Measurements from ENCODE around the gene IGSF11.
"Not testable (repeated sequence)": the region's sequence is repeated elsewhere in the genome, so short reads cannot be mapped to it uniquely, and the experiment has no call there.

IGSF11 gene

GRCh38 chr3:119034256-119035013 lies at the start of gene IGSF11:
IGSF11 (minus strand) TSS chr3:119034846; CDS start chr3:119034582, 264 bp downstream.
- DNase-seq (ENCODE audit: low read depth in 2 of 2) = peak; percentile 20 to 61

DNA sequence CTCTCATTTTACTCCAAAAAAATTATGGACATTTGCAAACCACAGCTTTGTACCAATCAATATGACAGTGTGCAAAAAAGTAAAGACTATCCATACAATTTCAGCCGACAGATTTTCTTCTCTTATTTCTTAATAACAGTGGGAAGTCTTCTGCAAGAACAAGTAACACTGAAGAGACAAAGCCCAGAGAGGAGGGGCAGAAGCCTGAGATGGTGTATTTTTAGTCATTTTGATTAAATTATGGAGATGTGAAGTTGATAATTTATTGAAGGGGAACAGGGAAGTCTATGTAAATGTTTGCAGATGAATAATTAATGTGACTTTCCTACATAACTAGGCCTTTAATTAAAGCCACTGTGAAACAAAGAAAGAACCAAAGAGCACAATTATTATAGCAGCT lies 45.7 kb upstream of the IGSF11 start:
- DNase-seq (ENCODE audit: low read depth in 2 of 2) = no peak

- no peak for DNase-seq (ENCODE audit: low read depth in 2 of 2)
Observed at GRCh38 chr3:119073258-119074001, 38.8 kb upstream of the IGSF11 start.

- DNase-seq (ENCODE audit: low read depth in 2 of 2) = not testable (repeated sequence)
Observed at GRCh38 chr3:119072451-119072850, 37.8 kb upstream of the IGSF11 start.

- DNase-seq (ENCODE audit: low read depth in 2 of 2) = no peak
Observed at GRCh38 chr3:119069725-119070124, 35.1 kb upstream of the IGSF11 start.

DNA sequence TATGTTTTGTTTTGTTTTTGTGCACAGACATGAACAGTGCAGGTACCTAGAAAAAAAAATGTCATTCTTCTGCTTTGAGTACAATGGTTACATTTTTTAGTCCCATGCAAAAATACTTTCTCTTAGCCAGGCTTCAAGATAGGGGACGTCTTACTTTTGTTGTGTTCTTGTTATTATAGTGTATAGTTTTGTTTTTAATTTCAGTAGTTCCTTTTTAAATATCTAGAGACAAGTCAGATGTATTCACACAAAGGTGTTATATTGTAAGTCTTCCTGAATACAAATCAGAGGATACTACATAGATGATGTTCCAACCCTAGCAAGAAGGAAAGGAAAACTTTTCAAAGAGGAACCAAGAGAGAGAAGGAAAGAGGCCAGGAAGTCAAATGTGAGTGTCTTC lies 28.8 kb upstream of the IGSF11 start:
- no peak for DNase-seq (ENCODE audit: low read depth in 2 of 2)

DNA sequence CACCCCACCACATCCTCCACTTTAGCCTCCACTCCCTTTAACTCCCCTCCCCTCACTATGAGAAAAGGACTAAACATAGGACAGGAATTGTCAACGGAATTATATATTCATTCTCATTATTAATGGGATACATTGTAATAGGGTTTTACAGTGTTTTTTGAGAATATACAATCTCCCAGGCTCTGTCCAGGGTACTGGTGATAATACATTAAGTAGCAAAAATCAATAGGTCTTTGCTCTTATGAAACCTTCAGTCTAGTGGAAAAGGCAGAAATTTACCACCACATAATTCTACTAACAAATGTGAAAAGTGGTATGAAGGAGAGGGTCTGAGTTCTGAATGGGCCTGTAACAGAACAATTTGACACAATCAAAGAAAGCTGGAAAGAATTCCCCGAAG lies 28.2 kb upstream of the IGSF11 start:
- DNase-seq (ENCODE audit: low read depth in 2 of 2) = no peak

DNA sequence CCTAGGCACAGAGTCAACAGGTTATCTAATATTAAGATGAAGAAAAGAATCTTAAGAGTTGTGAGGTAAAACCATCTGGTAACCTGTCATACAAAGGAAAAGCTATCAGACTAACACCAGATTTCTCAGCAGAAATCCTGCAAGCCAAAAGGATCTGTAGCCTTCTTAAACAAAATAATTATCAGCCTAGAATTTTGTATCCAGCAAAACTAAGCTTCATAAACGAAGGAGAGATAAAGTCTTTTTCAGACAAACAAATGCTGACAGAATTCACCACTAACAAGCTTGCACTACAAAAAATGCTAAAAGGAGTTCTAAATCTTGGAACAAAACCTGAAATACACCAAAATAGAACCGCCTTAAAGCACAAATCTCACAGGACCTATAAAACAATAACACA lies 9.9 kb upstream of the IGSF11 start:
- no peak for DNase-seq (ENCODE audit: low read depth in 2 of 2)

- no peak for DNase-seq (ENCODE audit: low read depth in 2 of 2)
Observed at GRCh38 chr3:119042162-119042561, 7.5 kb upstream of the IGSF11 start.

DNA sequence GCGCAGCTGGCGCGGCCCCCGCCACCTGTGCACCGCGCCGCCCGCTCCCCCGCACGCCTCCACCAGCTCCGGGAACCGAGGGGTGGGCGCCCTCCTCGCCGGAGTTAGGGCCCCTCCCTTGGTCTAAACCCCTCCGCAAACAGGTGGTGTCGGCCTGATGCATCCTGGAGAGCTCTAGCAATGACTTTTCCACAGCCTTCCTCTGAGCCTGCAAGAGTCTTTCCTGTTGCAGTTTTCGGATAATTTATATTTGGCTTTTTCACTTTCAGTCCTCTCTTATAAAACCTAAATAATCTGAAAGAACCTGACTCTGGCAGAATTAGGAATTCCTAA lies 334 bp upstream of the IGSF11 start:
- DNase-seq (ENCODE audit: low read depth in 2 of 2) = no peak

GRCh38 chr3:119033393-119034255 lies 1.0 kb downstream of the IGSF11 start:
- no peak for DNase-seq (ENCODE audit: low read depth in 2 of 2)

GRCh38 chr3:119025171-119025795 lies 9.4 kb downstream of the IGSF11 start:
- no peak for DNase-seq (ENCODE audit: low read depth in 2 of 2)

GRCh38 chr3:119019767-119020518 lies 14.7 kb downstream of the IGSF11 start:
- DNase-seq (ENCODE audit: low read depth in 2 of 2) = no peak

DNA sequence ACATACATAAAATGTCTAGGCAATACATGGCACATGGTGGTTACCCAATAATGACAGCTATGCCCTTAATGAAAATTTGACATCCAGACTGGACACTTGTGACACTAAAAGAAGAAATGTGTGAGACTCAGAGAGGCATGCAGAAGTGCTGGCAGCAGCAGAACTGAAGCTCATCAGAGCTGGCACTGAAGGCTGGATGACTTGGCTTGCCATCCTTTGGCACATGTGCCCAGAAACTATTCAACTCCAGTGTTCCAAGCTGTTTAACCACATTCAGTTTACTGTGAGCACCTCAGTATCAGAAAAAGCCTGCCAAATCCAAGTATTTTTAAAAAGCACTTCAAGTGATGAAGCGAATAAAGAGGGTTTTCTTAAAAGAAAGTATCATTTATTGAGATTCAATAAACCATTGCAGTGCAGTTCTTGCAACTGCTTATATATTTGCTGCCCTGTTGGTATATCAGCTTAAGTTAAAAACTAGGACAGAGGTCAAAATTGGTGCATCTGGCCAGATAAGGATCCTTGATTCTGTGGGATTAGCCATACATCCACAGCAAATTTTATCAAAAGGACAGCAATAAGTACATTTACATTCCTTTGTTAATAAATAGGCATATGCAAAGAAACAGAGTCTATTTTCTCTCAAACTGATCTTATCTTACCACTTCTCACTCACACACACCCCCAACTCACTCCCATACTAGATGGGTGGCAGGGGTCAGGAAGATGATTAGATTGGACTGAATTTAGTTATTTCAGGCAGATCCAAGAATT lies 15.8 kb downstream of the IGSF11 start:
- DNase-seq (ENCODE audit: low read depth in 2 of 2) = no peak

DNA sequence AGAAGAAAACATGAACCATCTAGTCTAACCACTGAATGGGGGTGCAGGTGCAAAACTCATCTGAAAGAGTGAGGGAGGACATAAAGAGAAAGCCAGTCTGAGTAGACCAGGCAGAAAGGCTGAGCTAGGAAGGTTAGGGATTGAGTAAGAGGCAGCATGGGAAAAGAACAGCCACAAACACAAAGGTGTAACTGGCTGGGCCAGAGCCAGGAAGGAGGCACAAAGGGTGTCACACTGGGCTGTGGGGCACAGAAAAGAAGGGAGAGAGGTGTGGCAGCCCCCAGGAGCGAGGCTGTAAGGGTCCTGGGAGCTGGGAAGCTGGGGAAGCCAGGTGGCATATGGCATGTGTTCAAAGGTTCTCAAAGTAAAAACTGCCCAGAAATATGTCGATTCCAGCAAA lies 18.7 kb downstream of the IGSF11 start:
- no peak for DNase-seq (ENCODE audit: low read depth in 2 of 2)

DNA sequence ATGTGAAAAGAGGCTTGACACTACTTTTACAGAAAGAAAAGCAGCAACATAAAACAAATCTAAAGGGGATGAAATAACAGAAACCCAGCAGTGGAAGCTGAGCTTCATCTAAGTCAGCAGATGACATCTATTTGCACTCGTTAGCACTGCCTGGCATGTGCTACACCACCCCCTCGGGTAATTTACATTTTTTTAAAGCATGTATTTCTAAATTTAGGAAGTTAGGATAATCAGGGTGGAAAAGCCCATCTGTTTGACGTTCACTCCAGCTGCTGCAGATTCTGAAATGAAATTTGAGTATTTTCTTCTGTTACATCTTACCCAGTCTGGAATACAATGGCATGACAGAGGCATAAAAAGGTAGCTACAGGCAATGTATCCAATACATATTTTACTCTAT lies 20.7 kb downstream of the IGSF11 start:
- no peak for DNase-seq (ENCODE audit: low read depth in 2 of 2)

DNA sequence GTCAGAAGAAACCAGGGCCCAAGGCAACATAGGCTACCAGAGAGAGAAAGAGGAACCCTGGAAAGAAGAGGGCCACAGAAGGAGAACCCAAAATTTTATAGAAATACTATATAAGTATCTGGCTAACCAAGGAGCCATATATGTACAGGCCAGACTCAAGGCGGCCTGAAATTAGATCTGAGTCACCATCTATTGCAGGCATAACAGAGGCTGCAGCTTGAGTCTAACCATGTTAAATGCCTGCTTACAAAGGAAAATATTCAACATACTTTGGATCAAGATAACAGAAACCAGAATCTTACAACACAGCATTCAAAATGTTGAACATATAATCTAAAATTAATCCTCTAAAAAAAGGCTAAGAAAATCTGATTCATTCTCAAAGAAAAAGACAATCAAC lies 23.1 kb downstream of the IGSF11 start:
- DNase-seq (ENCODE audit: low read depth in 2 of 2) = no peak

DNA sequence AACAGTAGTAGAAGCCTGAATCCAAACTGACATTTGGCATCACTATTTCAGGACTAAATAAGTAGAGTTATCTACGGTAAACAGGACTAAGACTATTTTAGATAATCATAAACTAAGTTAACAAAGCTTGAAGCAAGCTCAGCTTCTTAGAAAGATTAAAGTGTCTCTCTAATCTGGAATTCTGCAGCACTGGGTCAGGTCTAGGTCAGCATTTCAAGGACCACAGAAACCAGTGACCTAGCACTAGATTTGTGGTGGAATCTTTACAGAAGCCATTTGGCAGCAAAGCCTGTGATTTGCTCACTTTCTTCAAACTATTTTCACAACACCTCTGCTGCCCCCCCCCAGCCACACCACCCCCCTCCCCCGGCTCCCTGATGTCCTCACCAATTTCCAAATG lies 37.5 kb downstream of the IGSF11 start:
- no peak for DNase-seq (ENCODE audit: low read depth in 2 of 2)

GRCh38 chr3:118991775-118992174 lies 42.9 kb downstream of the IGSF11 start:
- no peak for DNase-seq (ENCODE audit: low read depth in 2 of 2)

DNA sequence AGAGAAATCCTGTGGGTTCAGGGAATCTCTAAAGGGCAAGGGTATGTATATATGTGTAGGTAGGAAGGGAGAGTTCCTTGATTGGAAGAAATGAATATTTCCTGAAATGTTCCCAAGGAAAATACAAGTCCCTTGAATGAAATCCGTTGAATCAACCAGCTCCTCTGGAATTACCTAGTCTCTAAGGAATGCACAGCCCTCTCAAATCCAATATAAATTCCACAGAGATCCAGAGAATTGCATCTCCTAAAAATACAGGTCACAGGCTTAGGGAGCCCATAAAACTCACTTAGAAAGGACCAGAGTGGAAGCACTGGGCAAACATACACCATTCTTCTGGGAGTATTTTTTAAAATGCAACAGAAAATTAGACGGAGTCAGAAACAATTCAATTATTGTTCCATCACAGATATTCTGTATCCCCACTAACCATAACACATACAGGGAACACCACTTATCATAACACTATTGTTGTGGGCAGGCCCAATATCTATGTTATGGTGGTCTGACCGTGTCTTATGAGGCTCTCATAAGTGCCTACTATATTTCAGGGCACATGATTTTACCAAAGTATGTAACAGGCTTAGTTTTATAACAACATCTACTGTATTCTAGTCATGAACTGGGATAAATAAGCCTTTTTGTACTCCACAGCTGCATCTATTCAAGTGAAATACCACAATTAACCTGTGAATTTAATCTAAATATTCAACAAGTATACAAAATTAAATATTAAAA lies 43.7 kb downstream of the IGSF11 start:
- no peak for DNase-seq (ENCODE audit: low read depth in 2 of 2)
